ENCODE data around the gene SMPD4.

DNA sequence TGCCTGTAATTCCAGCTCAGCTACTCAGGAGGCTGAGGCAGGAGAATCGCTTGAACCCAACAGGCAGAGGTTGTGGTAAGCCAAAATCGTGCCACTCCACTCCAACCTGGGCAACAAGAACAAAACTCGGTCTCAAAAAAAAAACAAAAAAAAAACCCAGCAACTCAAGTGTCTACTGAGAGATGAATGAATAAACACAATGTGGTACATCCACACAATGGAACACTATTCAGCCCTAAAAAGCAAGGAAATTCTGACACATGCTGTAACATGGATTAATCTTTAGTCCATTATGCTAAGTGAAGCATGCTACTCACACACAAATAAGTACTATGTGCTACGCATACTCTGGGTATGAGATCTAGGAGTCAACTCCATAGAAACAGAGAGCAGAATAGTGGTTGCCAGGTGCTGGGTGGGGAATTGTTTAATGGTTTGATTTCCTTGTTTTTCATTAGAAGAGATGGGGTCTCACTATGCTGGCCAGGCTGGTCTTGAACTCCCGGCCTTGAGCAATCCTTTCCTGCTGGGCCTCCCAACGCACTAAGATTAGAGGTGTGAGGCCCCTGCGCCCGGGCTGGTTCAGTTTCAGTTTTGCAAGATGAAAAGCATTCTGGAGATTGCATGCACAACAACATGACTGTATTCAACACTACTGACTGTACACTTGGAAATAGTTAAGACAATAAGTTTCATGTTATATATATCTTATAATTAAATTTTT, 15.9 kb downstream of the SMPD4 start:
- TF ChIP-seq, protein P1, sequence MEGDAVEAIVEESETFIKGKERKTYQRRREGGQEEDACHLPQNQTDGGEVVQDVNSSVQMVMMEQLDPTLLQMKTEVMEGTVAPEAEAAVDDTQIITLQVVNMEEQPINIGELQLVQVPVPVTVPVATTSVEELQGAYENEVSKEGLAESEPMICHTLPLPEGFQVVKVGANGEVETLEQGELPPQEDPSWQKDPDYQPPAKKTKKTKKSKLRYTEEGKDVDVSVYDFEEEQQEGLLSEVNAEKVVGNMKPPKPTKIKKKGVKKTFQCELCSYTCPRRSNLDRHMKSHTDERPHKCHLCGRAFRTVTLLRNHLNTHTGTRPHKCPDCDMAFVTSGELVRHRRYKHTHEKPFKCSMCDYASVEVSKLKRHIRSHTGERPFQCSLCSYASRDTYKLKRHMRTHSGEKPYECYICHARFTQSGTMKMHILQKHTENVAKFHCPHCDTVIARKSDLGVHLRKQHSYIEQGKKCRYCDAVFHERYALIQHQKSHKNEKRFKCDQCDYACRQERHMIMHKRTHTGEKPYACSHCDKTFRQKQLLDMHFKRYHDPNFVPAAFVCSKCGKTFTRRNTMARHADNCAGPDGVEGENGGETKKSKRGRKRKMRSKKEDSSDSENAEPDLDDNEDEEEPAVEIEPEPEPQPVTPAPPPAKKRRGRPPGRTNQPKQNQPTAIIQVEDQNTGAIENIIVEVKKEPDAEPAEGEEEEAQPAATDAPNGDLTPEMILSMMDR (IDR thresholded peaks at IDR 0.05; ENCODE audit: insufficient read depth, low read length, poor library complexity, severe bottlenecking) = no peak
- no peak for TF ChIP-seq EZH2phosphoT487 (conservative IDR thresholded peaks at IDR 0.05; ENCODE audit: low read length)
